SU-DHL-6 (cell line): ENCODE measurements around the gene RNF113B.

Experiments used
- CTCF ChIP-seq: fragments of 200-600 bp; sonication (generic); IDR thresholded peaks from one replicate; pipeline ENCODE4 v1.5.1; 2017; ENCODE audit warnings: antibody characterized with exemption, mild to moderate bottlenecking, low read length, moderate library complexity; ENCODE audit not compliant: insufficient read depth, poor library complexity, severe bottlenecking
- EZH2phosphoT487 ChIP-seq: fragments of 200-600 bp; sonication (generic), shearing (Covaris generic); conservative IDR thresholded peaks from 2 replicates; pipeline ENCODE4 v1.6.1; 2018; ENCODE audit warnings: mild to moderate bottlenecking, antibody characterized with exemption, low read length, moderate library complexity, mixed read lengths

- TF ChIP-seq CTCF (no peak), EZH2phosphoT487 (no peak)
These were observed 5.0 kb downstream of the RNF113B start for GRCh38 chr13:98171900-98172589.
